ENCODE results near the gene SLC25A38.

- TF ChIP-seq CTCF (IDR thresholded peaks at IDR 0.05) (no peak), POLR2A (IDR thresholded peaks at IDR 0.05) (no peak)
These were observed 1.7 kb upstream of the SLC25A38 start for GRCh38 chr3:39381432-39381831.
